ENCODE measurements around the gene LHB.

LHB gene

GRCh38 chr19:48977061-48977460 lies 39.8 kb downstream of the LHB start:
- no peak for DNase-seq (ENCODE audit: low read depth, low spot score)

GRCh38 chr19:48975947-48976847 lies 40.7 kb downstream of the LHB start:
- no peak for DNase-seq (ENCODE audit: low read depth, low spot score)

GRCh38 chr19:48970923-48971395 lies 45.9 kb downstream of the LHB start:
- DNase-seq (ENCODE audit: low read depth, low spot score) = peak; percentile 58

GRCh38 chr19:48970139-48970766 lies 46.6 kb downstream of the LHB start:
- DNase-seq (ENCODE audit: low read depth, low spot score) = no peak

- DNase-seq (ENCODE audit: low read depth, low spot score) = no peak
Measured at GRCh38 chr19:48969276-48970138, 47.4 kb downstream of the LHB start.

GRCh38 chr19:48968813-48969218 lies 48.1 kb downstream of the LHB start:
- no peak for DNase-seq (ENCODE audit: low read depth, low spot score)

- no peak for DNase-seq (ENCODE audit: low read depth, low spot score)
Measured at GRCh38 chr19:48968179-48968661, 48.7 kb downstream of the LHB start.

- no peak for DNase-seq (ENCODE audit: low read depth, low spot score)
Measured at GRCh38 chr19:48967346-48968178, 49.3 kb downstream of the LHB start.

- DNase-seq (ENCODE audit: low read depth, low spot score) = no peak
Measured at GRCh38 chr19:48966541-48967345, 50.1 kb downstream of the LHB start.
